Measurements from ENCODE around the gene SF3B2.
"Not testable (repeated sequence)": the region's sequence is repeated elsewhere in the genome, so short reads cannot be mapped to it uniquely, and the experiment has no call there.

Gene SF3B2

DNA sequence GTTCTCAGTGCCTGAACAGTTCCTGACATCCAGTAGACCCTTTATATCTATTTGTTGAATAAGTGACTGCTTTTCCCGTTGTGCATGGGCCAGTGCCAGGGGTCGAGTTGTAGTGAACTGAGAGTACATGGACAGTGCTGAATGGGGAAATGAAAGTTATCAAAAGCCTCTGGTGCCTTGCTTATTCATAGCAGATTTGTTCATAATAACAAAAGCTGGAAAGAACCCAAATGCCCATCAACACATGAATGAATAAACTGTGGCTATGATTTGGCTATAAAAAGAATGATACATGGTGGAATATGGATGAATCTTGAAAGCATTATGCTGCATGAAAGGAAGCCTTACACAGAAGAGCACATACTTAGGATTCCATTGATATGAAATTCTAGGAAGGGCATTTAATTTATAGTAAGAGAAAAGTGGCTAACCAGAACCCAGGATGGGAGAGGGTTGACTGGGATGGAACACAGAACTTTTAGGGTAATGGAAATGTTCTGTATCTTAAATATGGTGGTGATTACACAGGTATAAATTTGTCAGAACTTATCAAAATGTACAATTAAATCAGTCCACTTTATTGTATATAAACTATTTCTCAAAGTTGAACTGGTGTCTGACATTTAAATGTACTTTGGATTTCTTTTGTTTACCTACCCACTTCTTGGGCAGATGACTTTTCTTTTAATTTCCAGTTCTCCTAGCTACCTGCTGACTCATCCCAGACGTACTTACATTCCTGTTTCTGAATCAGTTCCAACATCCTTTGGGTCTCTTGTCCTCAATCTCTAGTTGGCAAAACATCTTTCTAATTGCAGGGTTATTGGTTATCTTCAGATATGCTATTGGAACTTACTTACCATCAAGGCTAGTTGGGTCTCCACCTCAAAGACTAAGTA, 60.7 kb downstream of the SF3B2 start:
- DNase-seq: peak; percentile 89

GRCh38 chr11:66114957-66115356, 62.8 kb downstream of the SF3B2 start:
- DNase-seq: not testable (repeated sequence)

DNA sequence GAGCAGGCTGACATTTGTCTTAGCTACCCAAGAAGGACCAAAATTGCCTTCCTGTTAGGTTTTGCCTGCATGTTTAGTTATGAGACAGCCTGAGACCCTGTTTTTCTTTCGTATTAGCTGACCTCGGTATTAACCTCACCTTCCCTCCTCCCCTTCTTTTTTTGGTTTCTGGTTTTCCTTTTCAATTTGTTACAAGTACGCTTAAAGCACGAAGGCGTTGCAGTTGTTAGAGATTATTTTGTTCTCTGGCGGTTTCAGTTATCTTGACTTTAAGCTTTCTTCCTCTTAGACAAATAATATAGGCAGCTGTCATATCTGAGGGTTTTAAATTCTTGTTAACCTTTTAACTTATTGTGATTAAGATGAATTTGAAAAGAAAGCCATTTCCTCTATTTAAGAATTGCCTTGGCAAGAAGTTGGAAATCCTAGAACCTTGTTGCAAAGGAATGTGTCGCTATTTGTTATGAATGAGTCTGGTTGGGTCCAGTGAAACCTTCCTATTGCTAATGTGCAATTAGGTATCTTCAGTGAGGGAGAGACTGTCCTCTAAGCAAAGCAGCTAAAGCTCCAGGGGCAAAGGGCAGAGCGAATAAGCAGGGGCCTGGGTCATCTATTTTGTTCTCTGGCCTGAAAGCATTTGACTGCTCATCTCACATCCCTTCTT, 63.6 kb downstream of the SF3B2 start:
- peak; percentile 27 for DNase-seq

DNA sequence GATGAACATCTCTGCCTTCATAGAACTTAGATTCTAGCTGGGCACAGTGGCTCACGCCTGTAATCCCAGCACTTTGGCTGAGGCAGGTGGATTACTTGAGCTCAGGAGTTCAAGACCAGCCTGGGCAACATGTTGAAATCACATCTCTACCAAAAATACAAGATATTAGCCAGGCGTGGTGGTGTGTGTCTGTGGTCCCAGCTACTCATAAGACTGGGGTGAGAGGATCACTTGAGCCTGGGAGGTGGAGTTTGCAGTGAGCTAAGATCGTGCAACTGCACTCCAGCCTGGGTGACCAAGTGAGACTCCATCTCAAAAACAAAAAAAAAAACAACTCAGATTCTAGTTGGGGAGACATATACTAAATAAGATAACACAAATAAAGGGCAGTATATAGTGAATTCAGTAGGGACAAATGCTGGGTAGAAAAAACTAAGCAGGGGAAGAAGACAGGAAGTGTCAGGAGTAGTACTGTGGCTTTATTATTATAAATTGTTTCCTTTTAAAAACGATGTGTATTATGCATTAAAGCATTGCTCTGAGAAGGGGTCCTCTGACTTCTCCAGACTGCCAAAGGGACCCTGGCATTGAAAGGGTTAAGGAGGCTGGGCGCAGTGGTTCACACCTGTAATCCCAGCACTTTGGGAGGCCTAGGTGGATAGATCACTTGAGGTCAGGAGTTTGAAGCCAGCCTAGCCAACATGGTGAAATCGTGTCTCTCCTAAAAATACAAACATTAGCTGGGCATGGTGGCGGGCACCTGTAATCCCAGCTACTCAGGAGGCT, 64.6 kb downstream of the SF3B2 start:
- no peak for DNase-seq

GRCh38 chr11:66118847-66119246, 66.7 kb downstream of the SF3B2 start:
- DNase-seq: no peak

Measured in suppressor macrophage treated with lipopolysaccharide for 4 hours (primary cell).